Measurements from ENCODE around the gene NT5C3B.
"Not testable (repeated sequence)": the region's sequence is repeated elsewhere in the genome, so short reads cannot be mapped to it uniquely, and the experiment has no call there.

The NT5C3B gene

GRCh38 chr17:41860254-41860931, 24.4 kb upstream of the NT5C3B start:
- H3K27me3 Mint-ChIP-seq, result no peaks in the 10 kb centered on the region
- no peak overlapping the region for H3K4me3 Mint-ChIP-seq
- DNase-seq (no peak), ATAC-seq (no peak)
- no peak overlapping the region for H3K27ac Mint-ChIP-seq
- peaks cover 26% of the 10 kb centered on the region for H3K4me1 Mint-ChIP-seq
- no peaks in the 10 kb centered on the region for H3K9me3 Mint-ChIP-seq

GRCh38 chr17:41851382-41851781, 15.3 kb upstream of the NT5C3B start:
- H3K4me1 Mint-ChIP-seq, result peaks cover 17% of the 10 kb centered on the region
- not testable (repeated sequence) for H3K9me3 Mint-ChIP-seq, ATAC-seq, H3K27me3 Mint-ChIP-seq, H3K27ac Mint-ChIP-seq, DNase-seq, H3K4me3 Mint-ChIP-seq

- peaks cover 17% of the 10 kb centered on the region for H3K4me1 Mint-ChIP-seq
- H3K9me3 Mint-ChIP-seq, result no peaks in the 10 kb centered on the region
- H3K4me3 Mint-ChIP-seq, result no peak overlapping the region
- DNase-seq (no peak), ATAC-seq (no peak)
- H3K27ac Mint-ChIP-seq, result no peak overlapping the region
- H3K27me3 Mint-ChIP-seq, result no peaks in the 10 kb centered on the region
These were observed 13.4 kb upstream of the NT5C3B start for GRCh38 chr17:41849251-41849990.

- ATAC-seq (no peak), DNase-seq (no peak)
- no peaks in the 10 kb centered on the region for H3K27me3 Mint-ChIP-seq
- peaks cover 17% of the 10 kb centered on the region for H3K4me1 Mint-ChIP-seq
- no peak overlapping the region for H3K27ac Mint-ChIP-seq
- no peaks in the 10 kb centered on the region for H3K9me3 Mint-ChIP-seq
- no peak overlapping the region for H3K4me3 Mint-ChIP-seq
These were observed 12.8 kb upstream of the NT5C3B start for GRCh38 chr17:41848788-41849187.

GRCh38 chr17:41844971-41845370, 8.9 kb upstream of the NT5C3B start:
- no peak overlapping the region for H3K27ac Mint-ChIP-seq
- DNase-seq (no peak), ATAC-seq (no peak)
- H3K4me3 Mint-ChIP-seq, result no peak overlapping the region
- no peaks in the 10 kb centered on the region for H3K9me3 Mint-ChIP-seq
- H3K4me1 Mint-ChIP-seq, result peaks cover 4% of the 10 kb centered on the region
- H3K27me3 Mint-ChIP-seq, result no peaks in the 10 kb centered on the region

GRCh38 chr17:41840781-41841180, 4.7 kb upstream of the NT5C3B start:
- H3K9me3 Mint-ChIP-seq, DNase-seq, H3K4me1 Mint-ChIP-seq, H3K27ac Mint-ChIP-seq, ATAC-seq, H3K4me3 Mint-ChIP-seq, H3K27me3 Mint-ChIP-seq: not testable (repeated sequence)

- ATAC-seq, H3K4me3 Mint-ChIP-seq, DNase-seq, H3K9me3 Mint-ChIP-seq, H3K27me3 Mint-ChIP-seq, H3K27ac Mint-ChIP-seq: not testable (repeated sequence)
- H3K4me1 Mint-ChIP-seq, result peaks cover 16% of the 10 kb centered on the region
These were observed 3.4 kb upstream of the NT5C3B start for GRCh38 chr17:41839448-41839847.

GRCh38 chr17:41837761-41838538, 1.9 kb upstream of the NT5C3B start, which contains the start of gene KLHL10:
Gene KLHL10, plus strand, starts transcription at chr17:41837825. Its CDS starts 108 bp downstream, at chr17:41837933.
- Mint-ChIP-seq H3K27ac (peak within 1 kb of the TSS in 1 of 2 donors; percentile 46), H3K4me1 (peaks cover 17% of the 10 kb centered on the region), H3K4me3 (peak within 1 kb of the TSS; percentile 84 to 86), H3K9me3 (no peaks in the 10 kb centered on the region), H3K27me3 (no peaks in the 10 kb centered on the region)
- ATAC-seq (no peak), DNase-seq (no peak)

GRCh38 chr17:41836550-41837196, 641 bp upstream of the NT5C3B start:
- Mint-ChIP-seq H3K27ac (peak overlapping the region in 1 of 2 donors; percentile 46), H3K27me3 (no peaks in the 10 kb centered on the region), H3K9me3 (no peaks in the 10 kb centered on the region), H3K4me3 (peak overlapping the region; percentile 84 to 86), H3K4me1 (peaks cover 17% of the 10 kb centered on the region)
- ATAC-seq (no peak), DNase-seq (no peak)

- ATAC-seq (peak; percentile 49), DNase-seq (no peak)
- Mint-ChIP-seq H3K4me1 (peaks cover 17% of the 10 kb centered on the region), H3K9me3 (no peaks in the 10 kb centered on the region), H3K27ac (peak overlapping the region in 1 of 2 donors; percentile 72), H3K27me3 (no peaks in the 10 kb centered on the region), H3K4me3 (peak overlapping the region; percentile 84 to 86)
These were observed 725 bp downstream of the NT5C3B start for GRCh38 chr17:41835214-41835799.

GRCh38 chr17:41829961-41830360, 6.1 kb downstream of the NT5C3B start:
- H3K9me3 Mint-ChIP-seq, ATAC-seq, DNase-seq, H3K4me3 Mint-ChIP-seq, H3K27me3 Mint-ChIP-seq, H3K4me1 Mint-ChIP-seq: not testable (repeated sequence)
- H3K27ac Mint-ChIP-seq, result peak overlapping the region in 1 of 2 donors; percentile 31

GRCh38 chr17:41825175-41825845, 10.7 kb downstream of the NT5C3B start:
- no peak overlapping the region for H3K4me3 Mint-ChIP-seq
- no peaks in the 10 kb centered on the region for H3K27me3 Mint-ChIP-seq
- ATAC-seq (no peak), DNase-seq (no peak)
- H3K9me3 Mint-ChIP-seq, result no peaks in the 10 kb centered on the region
- no peaks in the 10 kb centered on the region for H3K4me1 Mint-ChIP-seq
- H3K27ac Mint-ChIP-seq, result no peak overlapping the region

- Mint-ChIP-seq H3K9me3 (no peaks in the 10 kb centered on the region), H3K4me1 (no peaks in the 10 kb centered on the region), H3K4me3 (no peak overlapping the region), H3K27me3 (no peaks in the 10 kb centered on the region), H3K27ac (no peak overlapping the region)
- no peak for ATAC-seq
- DNase-seq, result no peak
These were observed 11.9 kb downstream of the NT5C3B start for GRCh38 chr17:41824086-41824485.

GRCh38 chr17:41823580-41823979, 12.5 kb downstream of the NT5C3B start:
- no peak for ATAC-seq
- Mint-ChIP-seq H3K27me3 (no peaks in the 10 kb centered on the region), H3K4me1 (no peaks in the 10 kb centered on the region), H3K9me3 (no peaks in the 10 kb centered on the region), H3K4me3 (no peak overlapping the region), H3K27ac (no peak overlapping the region)
- no peak for DNase-seq

- Mint-ChIP-seq H3K9me3 (no peaks in the 10 kb centered on the region), H3K27me3 (no peaks in the 10 kb centered on the region), H3K27ac (no peak overlapping the region), H3K4me1 (no peaks in the 10 kb centered on the region), H3K4me3 (no peak overlapping the region)
- ATAC-seq, result no peak
- no peak for DNase-seq
These were observed 12.9 kb downstream of the NT5C3B start for GRCh38 chr17:41823141-41823524.

Measured in stimulated activated naive CD8-positive, alpha-beta T cell treated with anti-CD3 and anti-CD28 coated beads, Interleukin-15, amount 100 ng/mL, for 72 hours (primary cell).